ENCODE data around the gene TNFRSF18. TPM values are rescaled to one million over a fixed set of nuclear protein-coding genes. Genes with fewer than 3 reads are reported as not detected.

TNFRSF18 gene
- total and polyA plus RNA-seq, 7 donors: 0.04 to 0.76 (median 0.20) TPM; not detected in 3

GRCh38 chr1:1167841-1168450, 38.4 kb downstream of the TNFRSF18 start:
- WGBS, 3 donors: 80 to 90% (median 81%) methylated on average over 21 to 36 of the region's 36 CpGs
- ATAC-seq (no peak), DNase-seq (peak in 1 of 2 donors; percentile 50)
- Histone ChIP-seq H3K36me3 (ENCODE audit: insufficient read depth in 1 of 2, low read depth in 1 of 2) (no peaks in the 10 kb centered on the region), H3K4me3 (no peak overlapping the region), H3K4me1 (peaks cover 9% of the 10 kb centered on the region), H3K27ac (no peak overlapping the region), H3K27me3 (ENCODE audit: insufficient read depth in 3 of 3, low read length in 2 of 3) (peaks cover 0 to 62% (median 14%) of the 10 kb centered on the region in 3 donors), H3K9me3 (no peaks in the 10 kb centered on the region)
- intact Hi-C loops (cut with DNase I): no loop called here
- TF ChIP-seq, protein P1, sequence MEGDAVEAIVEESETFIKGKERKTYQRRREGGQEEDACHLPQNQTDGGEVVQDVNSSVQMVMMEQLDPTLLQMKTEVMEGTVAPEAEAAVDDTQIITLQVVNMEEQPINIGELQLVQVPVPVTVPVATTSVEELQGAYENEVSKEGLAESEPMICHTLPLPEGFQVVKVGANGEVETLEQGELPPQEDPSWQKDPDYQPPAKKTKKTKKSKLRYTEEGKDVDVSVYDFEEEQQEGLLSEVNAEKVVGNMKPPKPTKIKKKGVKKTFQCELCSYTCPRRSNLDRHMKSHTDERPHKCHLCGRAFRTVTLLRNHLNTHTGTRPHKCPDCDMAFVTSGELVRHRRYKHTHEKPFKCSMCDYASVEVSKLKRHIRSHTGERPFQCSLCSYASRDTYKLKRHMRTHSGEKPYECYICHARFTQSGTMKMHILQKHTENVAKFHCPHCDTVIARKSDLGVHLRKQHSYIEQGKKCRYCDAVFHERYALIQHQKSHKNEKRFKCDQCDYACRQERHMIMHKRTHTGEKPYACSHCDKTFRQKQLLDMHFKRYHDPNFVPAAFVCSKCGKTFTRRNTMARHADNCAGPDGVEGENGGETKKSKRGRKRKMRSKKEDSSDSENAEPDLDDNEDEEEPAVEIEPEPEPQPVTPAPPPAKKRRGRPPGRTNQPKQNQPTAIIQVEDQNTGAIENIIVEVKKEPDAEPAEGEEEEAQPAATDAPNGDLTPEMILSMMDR (IDR thresholded peaks at IDR 0.05): no peak

DNA sequence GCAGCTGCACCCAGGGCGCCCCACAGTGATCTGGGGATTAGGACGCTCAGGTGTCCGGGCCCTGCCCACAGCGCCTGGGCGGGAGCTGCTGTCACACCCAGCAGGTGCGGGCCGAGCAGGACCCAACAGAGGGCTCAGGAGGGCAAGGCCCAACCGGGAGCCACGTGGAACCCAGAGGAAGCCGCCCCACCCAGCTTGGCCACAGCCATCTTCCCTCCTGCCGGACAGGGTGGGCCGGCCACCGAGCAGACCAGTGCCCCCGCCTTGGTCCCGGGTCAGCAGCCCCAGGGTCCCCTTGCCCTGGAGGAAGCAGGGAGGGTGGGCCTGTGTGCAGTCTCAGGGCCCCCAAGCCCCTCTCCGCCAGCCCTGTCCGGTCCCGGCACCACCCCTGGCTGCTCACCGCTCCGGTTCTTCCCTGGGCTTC, 39.0 kb downstream of the TNFRSF18 start:
- Histone ChIP-seq H3K36me3 (ENCODE audit: insufficient read depth in 1 of 2, low read depth in 1 of 2) (no peaks in the 10 kb centered on the region), H3K27me3 (ENCODE audit: insufficient read depth in 3 of 3, low read length in 2 of 3) (peaks cover 0 to 63% (median 14%) of the 10 kb centered on the region in 3 donors), H3K4me1 (peaks cover 9% of the 10 kb centered on the region), H3K9me3 (no peaks in the 10 kb centered on the region), H3K27ac (no peak overlapping the region), H3K4me3 (no peak overlapping the region)
- no peak for ATAC-seq
- DNase-seq: peak; percentile 9 to 53
- TF ChIP-seq, protein P1 (IDR thresholded peaks at IDR 0.05): no peak
- intact Hi-C loops (cut with DNase I): no loop called here
- WGBS, 3 donors: 76 to 90% (median 81%) methylated on average over 15 to 20 of the region's 20 CpGs

- peaks cover 0 to 60% (median 9%) of the 10 kb centered on the region in 3 donors for H3K27me3 ChIP-seq (ENCODE audit: insufficient read depth in 3 of 3, low read length in 2 of 3)
- DNase-seq: peak in 1 of 2 donors; percentile 50
These were observed 39.6 kb downstream of the TNFRSF18 start for GRCh38 chr1:1166642-1167397.

GRCh38 chr1:1165900-1166421, 40.4 kb downstream of the TNFRSF18 start:
- Histone ChIP-seq H3K27ac (no peak overlapping the region), H3K4me1 (peaks cover 9% of the 10 kb centered on the region), H3K36me3 (ENCODE audit: insufficient read depth in 1 of 2, low read depth in 1 of 2) (no peaks in the 10 kb centered on the region), H3K9me3 (no peaks in the 10 kb centered on the region), H3K4me3 (peak overlapping the region; percentile 25), H3K27me3 (ENCODE audit: insufficient read depth in 3 of 3, low read length in 2 of 3) (peaks cover 0 to 53% (median 9%) of the 10 kb centered on the region in 3 donors)
- TF ChIP-seq, protein P1 (IDR thresholded peaks at IDR 0.05): no peak
- 23 to 30% (median 24%) methylated on average over 20 to 23 of the region's 23 CpGs for WGBS, 3 donors
- ATAC-seq: peak in 3 of 4 donors; percentile 25 to 47 (median 30)
- DNase-seq: peak; percentile 12 to 49
- intact Hi-C loops (cut with DNase I): no loop called here

More at GRCh38 chr1:1166642-1167397, 39.6 kb downstream of the TNFRSF18 start:
- no peak overlapping the region for H3K4me3 ChIP-seq
- H3K36me3 ChIP-seq (ENCODE audit: insufficient read depth in 1 of 2, low read depth in 1 of 2): no peaks in the 10 kb centered on the region
- 84 to 87% (median 85%) methylated on average over 33 to 44 of the region's 44 CpGs for WGBS, 3 donors
- H3K9me3 ChIP-seq: no peaks in the 10 kb centered on the region
- H3K27ac ChIP-seq: no peak overlapping the region
- ATAC-seq: no peak
- intact Hi-C loops (cut with DNase I): no loop called here
- H3K4me1 ChIP-seq: peaks cover 9% of the 10 kb centered on the region
- TF ChIP-seq, protein P1 (IDR thresholded peaks at IDR 0.05): no peak

Measured in psoas muscle (tissue), 8 donors.